ENCODE data around the gene PLEK. TPM values are rescaled to one million over a fixed set of nuclear protein-coding genes. Genes with fewer than 3 reads are reported as not detected.

PLEK gene
- total RNA-seq, 6 experiments from 2014 or later, result 0.98 to 14.8 (median 2.4) TPM

DNA sequence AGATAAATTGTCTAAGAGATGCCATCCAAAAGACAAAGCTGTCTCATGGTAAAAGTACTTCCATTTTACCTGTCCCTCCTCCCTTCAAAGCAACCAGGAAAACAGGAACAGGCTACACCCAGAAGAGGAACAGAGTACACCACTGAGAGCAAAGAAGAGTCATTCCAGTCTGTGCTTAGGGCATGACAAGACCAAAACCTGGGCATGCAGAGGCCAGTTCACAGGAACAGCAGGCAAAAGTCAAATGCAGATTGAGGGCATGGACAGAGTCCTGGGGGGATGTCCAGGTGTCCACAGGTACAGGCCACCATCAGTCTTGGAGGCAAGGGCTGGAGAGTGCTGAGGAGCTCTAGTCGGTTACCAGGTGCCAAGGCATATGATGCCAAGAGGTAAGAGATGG, 23.7 kb downstream of the PLEK start:
- intact Hi-C loops (cut with DNase I), result no loop called here
- no peaks in the 10 kb centered on the region for H3K36me3 ChIP-seq
- H3K9me3 ChIP-seq, result no peaks in the 10 kb centered on the region
- no peak for ATAC-seq
- 57% methylated on average over 1 of the region's 1 CpG for WGBS (ENCODE audit: insufficient coverage, low coverage, low lambda C conversion rate, missing lambda C conversion rate)
- H3K4me3 ChIP-seq, result no peak overlapping the region
- H3K4me1 ChIP-seq, result no peaks in the 10 kb centered on the region
- TF ChIP-seq, protein P1, sequence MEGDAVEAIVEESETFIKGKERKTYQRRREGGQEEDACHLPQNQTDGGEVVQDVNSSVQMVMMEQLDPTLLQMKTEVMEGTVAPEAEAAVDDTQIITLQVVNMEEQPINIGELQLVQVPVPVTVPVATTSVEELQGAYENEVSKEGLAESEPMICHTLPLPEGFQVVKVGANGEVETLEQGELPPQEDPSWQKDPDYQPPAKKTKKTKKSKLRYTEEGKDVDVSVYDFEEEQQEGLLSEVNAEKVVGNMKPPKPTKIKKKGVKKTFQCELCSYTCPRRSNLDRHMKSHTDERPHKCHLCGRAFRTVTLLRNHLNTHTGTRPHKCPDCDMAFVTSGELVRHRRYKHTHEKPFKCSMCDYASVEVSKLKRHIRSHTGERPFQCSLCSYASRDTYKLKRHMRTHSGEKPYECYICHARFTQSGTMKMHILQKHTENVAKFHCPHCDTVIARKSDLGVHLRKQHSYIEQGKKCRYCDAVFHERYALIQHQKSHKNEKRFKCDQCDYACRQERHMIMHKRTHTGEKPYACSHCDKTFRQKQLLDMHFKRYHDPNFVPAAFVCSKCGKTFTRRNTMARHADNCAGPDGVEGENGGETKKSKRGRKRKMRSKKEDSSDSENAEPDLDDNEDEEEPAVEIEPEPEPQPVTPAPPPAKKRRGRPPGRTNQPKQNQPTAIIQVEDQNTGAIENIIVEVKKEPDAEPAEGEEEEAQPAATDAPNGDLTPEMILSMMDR (IDR thresholded peaks at IDR 0.05), result no peak
- no peak for TF ChIP-seq POLR2A (IDR thresholded peaks at IDR 0.05)
- H3K27ac ChIP-seq, result no peak overlapping the region
- no peak for DNase-seq
- no peaks in the 10 kb centered on the region for H3K27me3 ChIP-seq

DNA sequence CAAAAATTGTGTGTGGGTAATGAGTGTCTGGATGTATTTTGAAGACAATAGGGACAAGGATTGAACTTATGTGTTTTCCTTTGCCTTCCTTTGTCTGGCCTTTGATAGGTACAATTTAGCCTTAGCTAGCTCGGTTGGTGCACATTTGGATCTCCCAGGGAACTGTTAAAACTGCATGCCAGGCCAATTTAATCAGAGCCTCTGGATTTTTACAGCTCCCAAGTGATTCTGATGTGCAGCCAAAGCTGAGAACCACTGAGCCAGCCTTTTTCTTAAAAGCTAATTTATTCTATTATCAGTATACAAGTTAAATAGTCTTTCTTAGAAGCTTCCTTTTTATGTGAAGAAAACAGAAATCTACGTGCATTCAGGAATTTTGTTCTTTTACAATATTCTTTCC, 25.0 kb downstream of the PLEK start:
- intact Hi-C loops (cut with DNase I), result no loop called here
- Histone ChIP-seq H3K4me1 (no peaks in the 10 kb centered on the region), H3K4me3 (no peak overlapping the region), H3K27me3 (no peaks in the 10 kb centered on the region), H3K36me3 (peaks cover 0 to 4% (median 0%) of the 10 kb centered on the region in 4 donors), H3K9me3 (no peaks in the 10 kb centered on the region), H3K27ac (no peak overlapping the region)
- TF ChIP-seq POLR2A (IDR thresholded peaks at IDR 0.05), result no peak
- TF ChIP-seq, protein P1 (IDR thresholded peaks at IDR 0.05), result no peak
- ATAC-seq, result no peak
- no peak for DNase-seq
- WGBS (ENCODE audit: insufficient coverage, low coverage, low lambda C conversion rate, missing lambda C conversion rate), result 63% methylated on average over 2 of the region's 2 CpGs

DNA sequence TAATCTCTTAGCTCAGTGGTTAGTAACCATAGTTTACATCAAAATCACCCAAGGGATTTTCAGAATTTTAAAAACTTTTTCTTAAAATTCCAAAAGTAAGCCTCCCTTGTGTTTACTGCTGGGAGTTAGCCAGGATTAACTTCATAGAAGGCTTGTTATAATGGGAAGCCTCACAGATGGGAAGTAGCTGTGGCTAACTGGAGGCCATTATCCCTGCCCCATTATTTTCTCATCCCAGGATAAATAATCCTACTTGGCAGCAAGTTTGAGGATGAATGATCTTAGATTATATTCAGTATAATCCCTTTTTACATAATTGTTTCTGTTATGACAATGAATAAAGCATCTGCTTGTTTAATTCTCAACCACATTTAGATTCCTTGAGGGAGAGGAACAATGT, 25.5 kb downstream of the PLEK start:
- DNase-seq (no peak), ATAC-seq (no peak)
- no peak overlapping the region for H3K27ac ChIP-seq
- intact Hi-C loops (cut with DNase I), result no loop called here
- H3K9me3 ChIP-seq, result no peaks in the 10 kb centered on the region
- no peaks in the 10 kb centered on the region for H3K27me3 ChIP-seq
- no peaks in the 10 kb centered on the region for H3K4me1 ChIP-seq
- H3K4me3 ChIP-seq, result no peak overlapping the region
- TF ChIP-seq, protein P1 (IDR thresholded peaks at IDR 0.05), result no peak
- no peak for TF ChIP-seq POLR2A (IDR thresholded peaks at IDR 0.05)
- peaks cover 0 to 4% (median 0%) of the 10 kb centered on the region in 4 donors for H3K36me3 ChIP-seq

DNA sequence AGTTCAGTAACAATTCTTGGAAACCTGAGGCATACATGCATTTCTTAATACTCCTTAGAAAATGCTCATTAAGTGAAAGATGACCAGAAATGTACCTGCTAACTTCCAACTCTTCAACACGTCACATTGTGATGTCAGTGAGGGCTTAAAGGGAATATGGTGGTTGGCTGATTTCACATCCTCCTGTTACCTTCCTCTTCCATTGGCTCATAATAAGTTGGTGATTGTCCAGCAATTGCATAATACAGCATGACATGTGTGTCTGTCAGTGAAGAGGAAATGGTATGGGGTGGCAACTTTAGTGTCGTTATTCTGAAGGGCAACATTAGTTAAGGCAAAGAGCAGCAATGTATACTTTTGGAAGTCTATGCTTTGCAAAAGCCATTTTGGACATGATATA, 26.0 kb downstream of the PLEK start:
- H3K36me3 ChIP-seq, result peaks cover 0 to 4% (median 0%) of the 10 kb centered on the region in 4 donors
- H3K27ac ChIP-seq, result no peak overlapping the region
- WGBS (ENCODE audit: insufficient coverage, low coverage, low lambda C conversion rate, missing lambda C conversion rate), result 40% methylated on average over 2 of the region's 2 CpGs
- ATAC-seq (peak in 3 of 4 donors; percentile 44 to 71 (median 54)), DNase-seq (no peak)
- intact Hi-C loops (cut with DNase I), result no loop called here
- TF ChIP-seq, protein P1 (IDR thresholded peaks at IDR 0.05), result no peak
- no peak for TF ChIP-seq POLR2A (IDR thresholded peaks at IDR 0.05)
- H3K27me3 ChIP-seq, result no peaks in the 10 kb centered on the region
- no peaks in the 10 kb centered on the region for H3K4me1 ChIP-seq
- H3K4me3 ChIP-seq, result no peak overlapping the region
- H3K9me3 ChIP-seq, result no peaks in the 10 kb centered on the region

DNA sequence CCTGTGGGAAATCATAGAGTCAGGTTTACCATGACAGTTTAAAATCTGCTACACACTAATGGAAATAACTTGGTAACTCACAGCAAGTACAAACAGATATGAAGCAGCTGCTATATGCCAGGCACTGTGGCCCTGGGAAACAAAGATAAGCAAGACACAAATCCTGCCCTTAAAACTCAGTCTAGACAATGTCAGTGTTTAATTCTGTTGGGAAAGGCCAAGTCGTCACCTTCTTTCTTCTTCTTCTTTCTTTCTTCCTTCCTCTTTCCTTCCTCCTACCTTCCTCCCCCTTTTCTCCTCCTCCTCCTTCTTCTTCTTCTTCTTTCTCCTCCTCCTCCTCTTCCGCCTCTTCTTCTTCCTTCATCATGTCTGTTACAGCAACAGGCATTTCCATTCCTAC, 26.8 kb downstream of the PLEK start:
- no peak overlapping the region for H3K4me3 ChIP-seq
- no peaks in the 10 kb centered on the region for H3K27me3 ChIP-seq
- no peak for TF ChIP-seq POLR2A (IDR thresholded peaks at IDR 0.05)
- TF ChIP-seq, protein P1 (IDR thresholded peaks at IDR 0.05), result no peak
- WGBS (ENCODE audit: insufficient coverage, low coverage, low lambda C conversion rate, missing lambda C conversion rate), result 60% methylated on average over 2 of the region's 2 CpGs
- ATAC-seq, result no peak
- no peaks in the 10 kb centered on the region for H3K4me1 ChIP-seq
- peaks cover 0 to 4% (median 0%) of the 10 kb centered on the region in 4 donors for H3K36me3 ChIP-seq
- intact Hi-C loops (cut with DNase I), result no loop called here
- H3K9me3 ChIP-seq, result no peaks in the 10 kb centered on the region
- H3K27ac ChIP-seq, result no peak overlapping the region
- no peak for DNase-seq

Data from right lobe of liver (tissue), 6 donors.